Left lobe of liver (tissue), 2 donors: ENCODE data around the gene KCNQ1. TPM values are rescaled to one million over a fixed set of nuclear protein-coding genes. Genes with fewer than 3 reads are reported as not detected.

Experiments
- ATAC-seq: fragments of 200-7000 bp; cut with Tn5 transposase; one replicate; pipeline ENCODE4 v1.9.1; 2020; ENCODE audit warnings: mild to moderate bottlenecking, moderate library complexity
- DNase-seq: peaks from one replicate; pipeline ENCODE4 v3.0.0-alpha.2; 2020; ENCODE audit warnings: low spot score
- total RNA-seq: library from RNA; stranded (reverse); gene quantifications from one replicate; pipeline ENCODE4 v1.2.1, GENCODE V29; 2021
- donor health status: DM: no; HTN: no; CAD: no; lungs with moderate emphysema.
- donor health status: DM: no; HTN: yes; CAD: no.

Gene KCNQ1
- total RNA-seq, 1 donor from 2014 or later = 2.1 TPM

DNA sequence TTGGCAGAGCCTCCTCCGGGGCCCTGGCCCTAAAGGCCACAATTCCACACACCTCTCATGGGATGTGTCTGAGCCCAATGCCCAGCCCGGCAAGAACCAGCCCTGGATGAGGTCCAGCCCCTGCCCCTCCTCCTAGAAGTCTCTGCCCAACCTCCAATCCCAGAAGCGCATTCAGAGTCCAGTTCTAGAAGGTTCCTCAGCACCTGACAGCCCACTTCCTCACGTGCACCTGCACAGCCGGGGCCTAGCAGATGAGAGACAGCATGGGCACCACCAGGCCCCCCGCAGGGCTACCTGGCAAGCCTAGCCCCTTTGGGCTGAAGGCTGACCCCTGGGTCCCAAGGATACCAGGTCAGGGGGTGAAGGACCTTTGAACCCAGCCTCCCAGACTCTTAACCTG, 452.2 kb downstream of the KCNQ1 start:
- no peak for ATAC-seq
- no peak for DNase-seq

DNA sequence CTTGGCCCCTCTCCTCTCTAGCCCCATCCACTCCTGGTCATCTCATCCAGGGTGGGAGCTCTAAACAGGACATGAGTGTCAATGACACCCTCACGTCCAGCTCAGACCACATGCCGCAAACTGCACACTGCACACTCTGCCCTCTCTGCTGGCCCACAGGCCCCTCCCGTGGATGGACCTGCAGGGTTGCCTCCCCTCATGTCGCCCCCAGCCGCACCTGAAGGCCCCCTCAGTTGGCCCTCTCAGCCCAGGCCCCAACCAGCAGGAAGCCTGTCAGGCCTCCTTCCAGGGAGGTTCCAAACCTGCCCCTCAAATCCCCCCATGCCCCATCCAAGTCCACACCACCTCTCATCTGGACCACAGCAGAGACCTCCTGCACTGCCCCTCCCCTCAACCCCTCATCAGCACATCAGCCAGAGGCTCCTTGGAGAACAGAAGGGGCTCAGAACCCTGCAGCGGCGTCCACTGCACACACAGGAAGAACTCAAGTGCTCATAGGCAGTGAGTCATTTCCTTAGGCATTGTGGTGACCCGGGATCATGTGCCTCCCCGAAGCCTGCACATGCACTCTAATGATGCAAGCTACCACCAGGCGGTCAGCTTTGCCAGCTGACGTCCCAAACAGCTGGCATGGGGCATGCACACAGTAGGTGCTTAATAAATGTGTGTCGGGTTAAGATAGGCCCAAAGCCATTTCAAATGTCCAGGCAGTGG, 453.7 kb downstream of the KCNQ1 start:
- DNase-seq = no peak
- ATAC-seq = no peak

Other genes starting within 250 kb of the KCNQ1 start
- 0.83 TPM for gene ASCL2, start 174.4 kb upstream of the KCNQ1 start, total RNA-seq
- 0.35 TPM for gene C11orf21, start 143.1 kb upstream of the KCNQ1 start, total RNA-seq
- 0.35 TPM for gene TSPAN32, start 143.0 kb upstream of the KCNQ1 start, total RNA-seq
- gene CD81, start 67.7 kb upstream of the KCNQ1 start, total RNA-seq = 564 TPM
- gene TSSC4, start 44.3 kb upstream of the KCNQ1 start, total RNA-seq = 24.8 TPM
- gene TRPM5, start 494 bp upstream of the KCNQ1 start, total RNA-seq = not detected